Measurements from ENCODE around the gene CNIH3. TPM values are rescaled to one million over a fixed set of nuclear protein-coding genes. Genes with fewer than 3 reads are reported as not detected.

CNIH3 gene
- polyA plus RNA-seq, 1 donor (not counting 4 experiments of a cell fraction or from before 2014, with no cell fraction given), result 0.81 TPM

GRCh38 chr1:224675590-224675989 lies 59.5 kb downstream of the CNIH3 start:
- no peaks in the 10 kb centered on the region for H4K20me1 ChIP-seq (ENCODE audit: control insufficient read depth, extremely low read depth, insufficient read depth, low read length)
- TF ChIP-seq EZH2 (IDR thresholded peaks at IDR 0.05; ENCODE audit: low read length), result no peak
- TF ChIP-seq CTCF (optimal IDR thresholded peaks at IDR 0.05 in 1 of 3, IDR thresholded peaks at IDR 0.05 in 1 of 3, conservative IDR thresholded peaks at IDR 0.05 in 1 of 3; ENCODE audit: extremely low read depth in 1 of 3, insufficient read depth in 2 of 3, low read length in 3 of 3), result no peak
- H2AFZ ChIP-seq (ENCODE audit: control insufficient read depth, low read length), result no peak overlapping the region
- H3K9ac ChIP-seq (ENCODE audit: control insufficient read depth, extremely low read depth, insufficient read depth, low read length), result no peak overlapping the region
- H3K4me3 ChIP-seq (ENCODE audit: control insufficient read depth in 2 of 3, extremely low read depth in 1 of 3, insufficient read depth in 2 of 3, low read depth in 1 of 3, low read length in 3 of 3), result no peak overlapping the region
- dilution Hi-C loops (cut with MboI; ENCODE audit: extremely low pct_ligation_motif_present, low sequenced_read_pairs), result no loop called here
- DNase-seq (ENCODE audit: low read depth, low spot score) (no peak), FAIRE-seq (no peak)
- no peaks in the 10 kb centered on the region for H3K36me3 ChIP-seq (ENCODE audit: control insufficient read depth in 2 of 2, extremely low read depth in 1 of 2, insufficient read depth in 2 of 2, low read length in 2 of 2)
- no peak overlapping the region for H3K27ac ChIP-seq (ENCODE audit: control insufficient read depth, insufficient read depth, low read length)
- no peak overlapping the region for H3K4me2 ChIP-seq (ENCODE audit: control insufficient read depth, extremely low read depth, insufficient read depth, low read depth, low read length)
- H3K9me1 ChIP-seq (ENCODE audit: control insufficient read depth, extremely low read depth, insufficient read depth, low read length), result no peaks in the 10 kb centered on the region
- no peaks in the 10 kb centered on the region for H3K9me3 ChIP-seq (ENCODE audit: control insufficient read depth, low read depth, low read length)
- no peaks in the 10 kb centered on the region for H3K4me1 ChIP-seq (ENCODE audit: control insufficient read depth, extremely low read depth, insufficient read depth, low read length)
- H3K27me3 ChIP-seq (ENCODE audit: control insufficient read depth, extremely low read depth, insufficient read depth, low read length), result peaks cover under 1% of the 10 kb centered on the region
- no peaks in the 10 kb centered on the region for H3K79me2 ChIP-seq (ENCODE audit: control insufficient read depth, insufficient read depth, low read length)

DNA sequence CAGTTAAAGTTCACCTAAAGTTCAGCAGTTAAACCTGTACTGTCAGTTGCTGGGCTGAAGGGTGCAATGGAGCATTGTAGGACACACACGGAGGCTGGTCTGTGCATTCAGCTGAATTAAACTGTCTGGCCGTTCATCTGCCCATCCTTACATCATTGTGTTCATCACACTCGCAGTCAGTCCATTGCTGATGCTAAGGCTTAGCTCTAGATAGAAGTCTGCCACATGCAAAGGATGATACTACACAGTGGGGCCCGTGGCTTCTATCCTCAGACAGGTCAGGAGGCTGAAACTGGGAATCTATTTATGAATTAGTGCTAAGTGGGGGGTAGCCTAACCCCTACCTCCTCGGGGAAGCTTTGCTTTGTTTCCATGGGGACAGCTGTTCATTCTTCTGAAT lies 60.4 kb downstream of the CNIH3 start:
- Histone ChIP-seq H3K4me1 (ENCODE audit: control insufficient read depth, extremely low read depth, insufficient read depth, low read length) (no peaks in the 10 kb centered on the region), H3K9me1 (ENCODE audit: control insufficient read depth, extremely low read depth, insufficient read depth, low read length) (no peaks in the 10 kb centered on the region), H3K79me2 (ENCODE audit: control insufficient read depth, insufficient read depth, low read length) (no peaks in the 10 kb centered on the region), H3K9ac (ENCODE audit: control insufficient read depth, extremely low read depth, insufficient read depth, low read length) (no peak overlapping the region), H3K4me3 (ENCODE audit: control insufficient read depth in 2 of 3, extremely low read depth in 1 of 3, insufficient read depth in 2 of 3, low read depth in 1 of 3, low read length in 3 of 3) (no peak overlapping the region), H3K9me3 (ENCODE audit: control insufficient read depth, low read depth, low read length) (no peaks in the 10 kb centered on the region), H2AFZ (ENCODE audit: control insufficient read depth, low read length) (no peak overlapping the region), H3K4me2 (ENCODE audit: control insufficient read depth, extremely low read depth, insufficient read depth, low read depth, low read length) (no peak overlapping the region), H3K27me3 (ENCODE audit: control insufficient read depth, extremely low read depth, insufficient read depth, low read length) (peaks cover 4% of the 10 kb centered on the region), H4K20me1 (ENCODE audit: control insufficient read depth, extremely low read depth, insufficient read depth, low read length) (no peaks in the 10 kb centered on the region), H3K36me3 (ENCODE audit: control insufficient read depth in 2 of 2, extremely low read depth in 1 of 2, insufficient read depth in 2 of 2, low read length in 2 of 2) (no peaks in the 10 kb centered on the region), H3K27ac (ENCODE audit: control insufficient read depth, insufficient read depth, low read length) (no peak overlapping the region)
- DNase-seq (ENCODE audit: low read depth, low spot score) (no peak), FAIRE-seq (no peak)
- no peak for TF ChIP-seq EZH2 (IDR thresholded peaks at IDR 0.05; ENCODE audit: low read length)
- no peak for TF ChIP-seq CTCF (optimal IDR thresholded peaks at IDR 0.05 in 1 of 3, IDR thresholded peaks at IDR 0.05 in 1 of 3, conservative IDR thresholded peaks at IDR 0.05 in 1 of 3; ENCODE audit: extremely low read depth in 1 of 3, insufficient read depth in 2 of 3, low read length in 3 of 3)
- dilution Hi-C loops (cut with MboI; ENCODE audit: extremely low pct_ligation_motif_present, low sequenced_read_pairs), result no loop called here

All from keratinocyte (primary cell).